Fibroblast of pulmonary artery (primary cell): ENCODE results near the gene PRKAG2.

Experiments used
- DNase-seq: peaks from one replicate; pipeline ENCODE4 v3.0.0-alpha.2; 2010; ENCODE audit warnings: low read depth
- H3K4me3 ChIP-seq: replicated peaks from 2 replicates; pipeline ENCODE4 v1.5.1; 2011; ENCODE audit warnings: low read depth, mild to moderate bottlenecking, control low read depth, low read length, moderate library complexity
- TF ChIP-seq, protein P1 (sequence below): IDR thresholded peaks from 2 replicates; pipeline ENCODE4 v1.5.1; 2011; ENCODE audit warnings: mild to moderate bottlenecking, control low read depth, low read length, inconsistent platforms; ENCODE audit errors: missing control alignments

PRKAG2 gene

DNA sequence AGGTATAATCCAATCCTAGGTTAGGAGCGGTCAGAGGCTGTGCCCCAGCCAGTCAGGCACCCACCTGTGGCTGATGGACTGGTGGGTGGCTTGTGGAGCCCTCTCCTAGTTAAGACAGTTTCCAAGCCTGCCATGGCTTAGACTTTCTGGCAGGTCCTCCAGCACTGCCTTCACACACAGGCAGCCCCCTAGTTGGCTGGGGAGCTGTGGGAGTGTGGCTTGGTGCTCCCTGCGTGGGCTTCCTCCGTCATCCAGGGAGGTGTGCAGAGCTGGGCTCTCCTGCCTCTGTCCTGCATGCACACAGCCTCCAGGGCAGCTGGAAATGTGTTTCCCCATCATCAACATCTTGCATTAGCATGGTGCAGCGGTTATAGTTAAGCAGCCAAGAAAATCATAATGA lies 273.0 kb downstream of the PRKAG2 start:
- no peak overlapping the region for H3K4me3 ChIP-seq
- no peak for DNase-seq
- TF ChIP-seq, protein P1, sequence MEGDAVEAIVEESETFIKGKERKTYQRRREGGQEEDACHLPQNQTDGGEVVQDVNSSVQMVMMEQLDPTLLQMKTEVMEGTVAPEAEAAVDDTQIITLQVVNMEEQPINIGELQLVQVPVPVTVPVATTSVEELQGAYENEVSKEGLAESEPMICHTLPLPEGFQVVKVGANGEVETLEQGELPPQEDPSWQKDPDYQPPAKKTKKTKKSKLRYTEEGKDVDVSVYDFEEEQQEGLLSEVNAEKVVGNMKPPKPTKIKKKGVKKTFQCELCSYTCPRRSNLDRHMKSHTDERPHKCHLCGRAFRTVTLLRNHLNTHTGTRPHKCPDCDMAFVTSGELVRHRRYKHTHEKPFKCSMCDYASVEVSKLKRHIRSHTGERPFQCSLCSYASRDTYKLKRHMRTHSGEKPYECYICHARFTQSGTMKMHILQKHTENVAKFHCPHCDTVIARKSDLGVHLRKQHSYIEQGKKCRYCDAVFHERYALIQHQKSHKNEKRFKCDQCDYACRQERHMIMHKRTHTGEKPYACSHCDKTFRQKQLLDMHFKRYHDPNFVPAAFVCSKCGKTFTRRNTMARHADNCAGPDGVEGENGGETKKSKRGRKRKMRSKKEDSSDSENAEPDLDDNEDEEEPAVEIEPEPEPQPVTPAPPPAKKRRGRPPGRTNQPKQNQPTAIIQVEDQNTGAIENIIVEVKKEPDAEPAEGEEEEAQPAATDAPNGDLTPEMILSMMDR, result no peak

DNA sequence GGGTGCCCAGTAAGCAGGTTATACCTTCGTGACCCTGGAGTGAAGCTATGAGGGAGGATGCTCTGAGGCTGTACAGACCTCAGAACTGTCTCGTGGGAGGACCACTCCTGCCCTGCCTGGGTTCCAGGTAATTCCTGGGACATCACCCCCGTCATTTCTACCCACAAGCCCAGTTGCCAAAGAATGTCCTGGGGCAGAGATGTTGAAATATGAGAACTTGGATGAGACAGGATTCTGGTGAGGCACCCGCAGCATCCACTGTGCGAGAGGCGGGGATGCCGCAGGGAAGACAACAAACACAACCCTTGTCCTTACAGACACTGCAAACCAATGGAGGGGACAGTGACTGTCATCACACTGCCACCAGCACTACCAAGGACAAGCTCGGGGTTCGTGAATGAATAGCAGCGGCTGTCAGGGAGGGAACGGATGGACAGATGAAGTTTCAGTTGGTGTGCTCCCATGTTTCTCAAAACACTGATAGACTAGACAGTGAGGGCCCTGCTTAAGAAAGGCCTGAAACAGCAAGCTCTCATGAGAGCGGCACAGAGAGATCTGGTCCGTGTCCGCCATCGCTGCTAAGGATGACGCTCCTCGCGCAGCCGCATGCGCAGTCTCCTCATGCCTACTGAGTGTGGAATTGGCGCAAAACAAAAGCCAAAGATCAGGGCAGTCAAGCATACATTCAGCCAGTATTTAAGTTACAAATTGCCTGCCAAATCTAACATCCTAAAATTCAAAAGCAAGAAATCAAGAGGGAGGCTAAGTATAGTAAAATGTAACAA lies 275.2 kb downstream of the PRKAG2 start:
- H3K4me3 ChIP-seq, result no peak overlapping the region
- TF ChIP-seq, protein P1, result no peak
- no peak for DNase-seq

DNA sequence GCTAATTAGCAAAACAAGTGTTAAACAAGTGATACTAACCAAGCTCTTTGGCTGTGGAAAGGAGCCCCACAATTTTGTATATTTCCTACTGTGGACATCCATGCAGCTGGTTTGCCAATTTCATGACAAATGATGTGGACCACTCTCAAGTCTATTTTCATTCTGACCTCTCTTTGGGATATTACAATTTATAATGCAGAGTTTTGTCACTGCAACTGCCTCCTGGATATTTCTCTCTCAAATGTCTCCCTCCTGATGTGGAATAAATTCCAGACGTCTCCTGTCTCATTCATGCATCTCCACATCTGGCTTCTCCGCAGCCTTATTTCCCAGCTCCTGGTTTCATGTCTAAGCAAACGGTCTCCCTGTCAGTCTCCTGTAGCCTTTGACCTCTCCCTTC lies 276.6 kb downstream of the PRKAG2 start:
- TF ChIP-seq, protein P1, result no peak
- no peak for DNase-seq
- no peak overlapping the region for H3K4me3 ChIP-seq

DNA sequence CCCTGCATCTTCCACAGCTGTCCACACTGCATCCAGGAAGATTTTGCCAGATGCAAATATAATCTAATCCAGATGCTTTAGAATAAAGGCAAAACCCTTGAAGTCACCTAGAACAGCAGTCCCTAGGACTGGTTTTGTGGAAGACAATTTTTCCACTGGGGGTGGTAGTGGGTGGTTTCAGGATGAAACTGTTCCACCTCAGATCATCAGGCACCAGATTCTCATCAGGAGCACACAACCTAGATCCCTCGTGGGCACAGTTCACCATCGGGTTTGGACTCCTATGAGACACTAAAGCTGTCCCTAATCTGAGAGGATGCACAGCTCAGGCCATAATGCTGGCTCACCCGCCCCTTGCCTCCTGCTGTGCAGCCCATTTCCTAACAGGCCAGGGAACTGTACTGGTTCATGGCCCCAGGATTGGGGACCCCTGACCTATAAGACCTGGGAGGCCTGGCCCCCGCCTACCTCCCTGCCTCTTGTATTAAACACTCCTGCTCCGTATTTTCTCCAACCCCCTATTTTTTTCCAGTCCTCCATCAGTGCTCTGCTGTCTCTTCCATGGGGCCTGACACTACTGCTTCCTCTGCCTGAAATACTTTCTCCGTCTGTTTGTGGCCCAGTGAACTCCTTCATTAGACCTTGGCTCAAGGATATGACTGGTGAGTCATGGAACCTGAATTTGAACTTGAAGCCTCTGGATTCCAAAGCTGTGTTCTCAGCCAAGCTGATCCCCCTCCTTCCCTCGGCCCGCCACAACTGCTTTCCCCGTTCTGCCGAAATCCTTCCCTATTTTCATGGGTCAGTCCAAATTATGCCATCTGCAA lies 277.3 kb downstream of the PRKAG2 start:
- TF ChIP-seq, protein P1, result peak; percentile 5
- no peak overlapping the region for H3K4me3 ChIP-seq
- peak; percentile 91 for DNase-seq

DNA sequence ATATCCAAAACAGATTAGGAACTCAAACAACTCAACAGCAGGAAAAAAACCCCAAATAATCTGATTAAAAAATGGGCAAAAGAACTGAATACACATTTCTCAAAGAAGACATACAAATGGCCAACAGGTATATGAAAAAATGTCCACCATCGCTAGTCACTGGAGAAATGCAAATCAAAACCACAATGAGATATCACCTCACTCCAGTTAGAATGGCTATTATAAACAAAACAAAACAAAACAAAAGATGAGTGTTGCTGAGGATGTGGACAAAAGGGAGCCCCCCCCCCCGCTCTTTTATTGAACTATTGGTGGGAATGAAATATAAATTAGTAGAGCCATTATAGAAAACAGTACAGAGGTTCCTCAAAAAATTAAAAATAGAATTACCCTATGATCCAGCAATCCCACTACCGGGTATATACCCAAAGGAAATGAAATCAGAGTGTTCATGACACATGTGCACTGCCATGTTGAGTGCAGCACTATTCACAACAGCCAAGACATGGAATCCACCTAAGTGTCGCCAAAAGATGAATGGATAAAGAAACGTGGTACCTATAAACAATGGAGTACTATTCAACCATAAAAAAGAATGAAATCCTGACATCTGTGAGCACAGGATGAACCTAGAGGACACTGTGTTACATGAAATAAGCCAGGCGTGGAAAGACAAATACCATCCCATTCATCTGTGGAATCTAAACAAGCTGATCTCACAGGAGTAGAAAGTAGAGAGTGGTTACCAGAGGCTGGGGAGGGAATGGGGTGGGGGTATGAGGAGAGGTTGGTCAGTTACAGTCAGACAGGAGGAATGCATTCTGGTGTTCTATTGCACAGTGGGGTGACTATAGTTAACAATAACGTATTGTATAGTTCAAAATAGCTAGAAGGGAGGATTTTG lies 279.1 kb downstream of the PRKAG2 start:
- TF ChIP-seq, protein P1, result no peak
- DNase-seq, result peak; percentile 73
- no peak overlapping the region for H3K4me3 ChIP-seq

DNA sequence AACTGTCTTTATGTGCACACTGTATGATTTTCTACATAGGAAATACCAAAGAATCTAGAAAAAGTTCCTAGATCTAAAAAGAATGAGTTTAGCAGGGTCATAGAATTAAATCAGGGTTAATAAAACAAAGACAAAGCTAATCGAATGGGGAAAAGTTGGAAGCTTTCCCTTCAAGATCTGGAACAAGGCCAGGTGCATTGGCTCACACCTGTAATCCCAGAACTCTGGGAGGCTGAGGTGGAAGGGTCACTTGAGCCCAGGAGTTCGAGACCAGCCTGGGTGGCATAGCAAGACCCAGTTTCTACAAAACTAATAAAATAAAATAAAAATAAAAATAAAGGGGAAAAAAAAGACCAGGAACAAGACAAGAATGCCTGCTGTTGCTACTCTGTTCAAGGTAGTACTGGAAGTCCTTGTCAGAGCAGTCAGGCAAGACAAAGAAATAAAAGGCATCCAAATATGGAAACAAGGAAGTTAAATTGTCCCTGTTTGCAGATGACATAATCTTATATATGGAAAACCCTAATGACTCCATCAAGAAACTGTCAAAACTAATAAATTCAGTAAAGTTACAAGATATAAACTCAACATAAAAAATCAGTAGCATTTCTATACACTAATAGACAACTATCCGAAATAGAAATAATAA lies 281.1 kb downstream of the PRKAG2 start:
- TF ChIP-seq, protein P1, result no peak
- H3K4me3 ChIP-seq, result no peak overlapping the region
- DNase-seq, result no peak
